ENCODE measurements around the gene TMPRSS5.

TMPRSS5 gene

GRCh38 chr11:113670149-113670830 lies 35.8 kb downstream of the TMPRSS5 start:
- TF ChIP-seq POLR2AphosphoS5 (IDR thresholded peaks at IDR 0.05; ENCODE audit: low read depth) = no peak
- no peak for TF ChIP-seq GABPA (IDR thresholded peaks at IDR 0.05; ENCODE audit: low read depth)
- TF ChIP-seq SPI1 (IDR thresholded peaks at IDR 0.05; ENCODE audit: borderline replicate concordance, low read depth) = no peak
- no peak for TF ChIP-seq REST (IDR thresholded peaks at IDR 0.05; ENCODE audit: insufficient replicate concordance, low read depth)
- no peak for TF ChIP-seq CTCF (IDR thresholded peaks at IDR 0.05; ENCODE audit: insufficient read depth, low read length)
- peaks cover 2% of the 10 kb centered on the region for H3K27me3 ChIP-seq (ENCODE audit: insufficient read depth, poor library complexity, severe bottlenecking)
- no peak for DNase-seq (ENCODE audit: low read depth in 1 of 2, low spot score in 1 of 2)
- no peak overlapping the region for H3K4me3 ChIP-seq (replicated peaks; ENCODE audit: insufficient read depth, low read length)
- H3K27ac ChIP-seq (replicated peaks) = no peak overlapping the region

- TF ChIP-seq REST (IDR thresholded peaks at IDR 0.05; ENCODE audit: insufficient replicate concordance, low read depth) (no peak), POLR2AphosphoS5 (IDR thresholded peaks at IDR 0.05; ENCODE audit: low read depth) (no peak), GABPA (IDR thresholded peaks at IDR 0.05; ENCODE audit: low read depth) (no peak), CTCF (IDR thresholded peaks at IDR 0.05; ENCODE audit: insufficient read depth, low read length) (no peak), SPI1 (IDR thresholded peaks at IDR 0.05; ENCODE audit: borderline replicate concordance, low read depth) (no peak)
- no peak for DNase-seq (ENCODE audit: low read depth in 1 of 2, low spot score in 1 of 2)
- no peak overlapping the region for H3K27ac ChIP-seq (replicated peaks)
- no peaks in the 10 kb centered on the region for H3K27me3 ChIP-seq (ENCODE audit: insufficient read depth, poor library complexity, severe bottlenecking)
- H3K4me3 ChIP-seq (replicated peaks; ENCODE audit: insufficient read depth, low read length) = no peak overlapping the region
These were observed 37.9 kb downstream of the TMPRSS5 start for GRCh38 chr11:113668255-113668654.

- Histone ChIP-seq H3K27ac (replicated peaks) (no peak overlapping the region), H3K27me3 (ENCODE audit: insufficient read depth, poor library complexity, severe bottlenecking) (no peaks in the 10 kb centered on the region), H3K4me3 (replicated peaks; ENCODE audit: insufficient read depth, low read length) (no peak overlapping the region)
- no peak for DNase-seq (ENCODE audit: low read depth in 1 of 2, low spot score in 1 of 2)
- TF ChIP-seq SPI1 (IDR thresholded peaks at IDR 0.05; ENCODE audit: borderline replicate concordance, low read depth) = no peak
- no peak for TF ChIP-seq REST (IDR thresholded peaks at IDR 0.05; ENCODE audit: insufficient replicate concordance, low read depth)
- TF ChIP-seq CTCF (IDR thresholded peaks at IDR 0.05; ENCODE audit: insufficient read depth, low read length) = no peak
- TF ChIP-seq POLR2AphosphoS5 (IDR thresholded peaks at IDR 0.05; ENCODE audit: low read depth) = no peak
- TF ChIP-seq GABPA (IDR thresholded peaks at IDR 0.05; ENCODE audit: low read depth) = no peak
These were observed 38.3 kb downstream of the TMPRSS5 start for GRCh38 chr11:113667801-113668200.
